Sigmoid colon (tissue), 4 donors: ENCODE measurements around the gene MRPL37.

ENCODE experiments used
- CTCF ChIP-seq, 4 experiments: fragments of 450-650 bp in 3 of 4; fragments of 200-600 bp in 1 of 4; IDR thresholded peaks; one replicate each; pipeline ENCODE4 v1.5.1; 2016 to 2019; ENCODE audit warnings: antibody characterized with exemption in 4 of 4, mild to moderate bottlenecking in 3 of 4, moderate library complexity in 2 of 4
- EP300 ChIP-seq, 4 donors: sonication (generic); formaldehyde crosslinking; IDR thresholded peaks; one replicate each; pipeline ENCODE4 v1.6.1; 2017; ENCODE audit warnings: antibody characterized with exemption in 4 of 4
- POLR2A ChIP-seq, 2 donors: fragments of 450-650 bp; IDR thresholded peaks; one replicate each; pipeline ENCODE4 v1.6.1; 2016; ENCODE audit warnings: antibody characterized with exemption in 2 of 2, mild to moderate bottlenecking in 2 of 2, moderate library complexity in 2 of 2
- POLR2AphosphoS5 ChIP-seq, 4 donors: sonication (generic); formaldehyde crosslinking; IDR thresholded peaks; one replicate each; pipeline ENCODE4 v1.6.1; 2017; ENCODE audit warnings: antibody characterized with exemption in 4 of 4

- TF ChIP-seq POLR2A (IDR thresholded peaks at IDR 0.05) (no peak), CTCF (IDR thresholded peaks at IDR 0.05) (no peak), EP300 (IDR thresholded peaks at IDR 0.05) (no peak), POLR2AphosphoS5 (IDR thresholded peaks at IDR 0.05) (no peak)
Observed at GRCh38 chr1:54171606-54172005, 28.4 kb upstream of the MRPL37 start.
